Brain pericyte (primary cell): ENCODE data around the gene LARP7.
"Not testable (repeated sequence)": the region's sequence is repeated elsewhere in the genome, so short reads cannot be mapped to it uniquely, and the experiment has no call there.

Source experiments
- DNase-seq: peaks from one replicate; pipeline ENCODE4 v3.0.0-alpha.2; 2012; ENCODE audit warnings: low read depth, low spot score

LARP7 gene

GRCh38 chr4:112649055-112649408 is 12.1 kb downstream of the LARP7 start:
- no peak for DNase-seq

GRCh38 chr4:112650332-112650731 is 13.4 kb downstream of the LARP7 start:
- DNase-seq: no peak

GRCh38 chr4:112651641-112652040 is 14.7 kb downstream of the LARP7 start:
- DNase-seq: no peak

- DNase-seq: no peak
These were observed 15.3 kb downstream of the LARP7 start for GRCh38 chr4:112652216-112652615.

GRCh38 chr4:112655270-112655669 is 18.3 kb downstream of the LARP7 start:
- DNase-seq: no peak

- not testable (repeated sequence) for DNase-seq
These were observed 19.2 kb downstream of the LARP7 start for GRCh38 chr4:112656115-112656514.

- DNase-seq: no peak
These were observed 27.7 kb downstream of the LARP7 start for GRCh38 chr4:112664611-112665010.

GRCh38 chr4:112668131-112668530 is 31.2 kb downstream of the LARP7 start:
- no peak for DNase-seq

- no peak for DNase-seq
These were observed 36.1 kb downstream of the LARP7 start for GRCh38 chr4:112673076-112673475.

- no peak for DNase-seq
These were observed 36.7 kb downstream of the LARP7 start for GRCh38 chr4:112673686-112674085.

GRCh38 chr4:112674376-112674775 is 37.4 kb downstream of the LARP7 start:
- no peak for DNase-seq

- no peak for DNase-seq
These were observed 40.7 kb downstream of the LARP7 start for GRCh38 chr4:112677519-112678091.

GRCh38 chr4:112680996-112681395 is 44.1 kb downstream of the LARP7 start:
- DNase-seq: no peak

GRCh38 chr4:112693507-112693906 is 56.6 kb downstream of the LARP7 start:
- DNase-seq: no peak

GRCh38 chr4:112700679-112701078 is 63.7 kb downstream of the LARP7 start:
- no peak for DNase-seq

- no peak for DNase-seq
These were observed 65.9 kb downstream of the LARP7 start for GRCh38 chr4:112702892-112703291.

GRCh38 chr4:112704322-112704721 is 67.4 kb downstream of the LARP7 start:
- no peak for DNase-seq

GRCh38 chr4:112704991-112705845 is 68.3 kb downstream of the LARP7 start:
- no peak for DNase-seq

- DNase-seq: not testable (repeated sequence)
These were observed 69.2 kb downstream of the LARP7 start for GRCh38 chr4:112705891-112706839.

GRCh38 chr4:112706840-112707207 is 69.9 kb downstream of the LARP7 start:
- DNase-seq: no peak
